HepG2 (cell line): ENCODE measurements around the gene GRK4. TPM values are rescaled to one million over a fixed set of nuclear protein-coding genes. Genes with fewer than 3 reads are reported as not detected.

Source experiments
- ASH2L ChIP-seq: fragments of 300-600, 200-600 bp; sonication (generic); IDR thresholded peaks from 2 replicates; pipeline ENCODE4 v1.7.0; 2017; ENCODE audit warnings: low read depth, mild to moderate bottlenecking, moderate library complexity, mixed read lengths, low read length; ENCODE audit not compliant: insufficient read length
- CTCF ChIP-seq: sonication (generic); formaldehyde crosslinking; IDR thresholded peaks from 2 replicates; pipeline ENCODE4 v1.5.0; 2020; ENCODE audit warnings: mild to moderate bottlenecking, missing genetic modification reagents, moderate library complexity
- FLYWCH1 ChIP-seq: sonication (generic); formaldehyde crosslinking; IDR thresholded peaks from 2 replicates; pipeline ENCODE4 v1.8.1; 2023; ENCODE audit warnings: mild to moderate bottlenecking, missing genetic modification reagents
- FOXK2 ChIP-seq: fragments of 450-650 bp; IDR thresholded peaks from 2 replicates; pipeline ENCODE4 v1.6.1; 2016
- GABPA ChIP-seq, 2 experiments: IDR thresholded peaks; 2 replicates each; pipeline ENCODE4 v1.6.1; 2011 to 2016; ENCODE audit warnings: low read depth in 2 of 2, low read length in 1 of 2, missing biosample characterization in 1 of 2, missing genetic modification characterization in 1 of 2
- HNRNPK ChIP-seq: fragments of 200-400 bp; formaldehyde crosslinking; IDR thresholded peaks from 2 replicates; pipeline ENCODE4 v1.6.1; 2018; ENCODE audit warnings: low read length, low read depth, moderate library complexity, mild to moderate bottlenecking; ENCODE audit not compliant: poor library complexity, severe bottlenecking
- KAT7 ChIP-seq: IDR thresholded peaks from 2 replicates; pipeline ENCODE4 v1.6.1; 2018; ENCODE audit warnings: borderline replicate concordance, missing compliant biosample characterization
- KLF13 ChIP-seq: sonication (generic); formaldehyde crosslinking; IDR thresholded peaks from 2 replicates; pipeline ENCODE4 v1.4.0; 2020; ENCODE audit warnings: mild to moderate bottlenecking, missing genetic modification reagents
- KMT2A ChIP-seq: sonication (generic); formaldehyde crosslinking; IDR thresholded peaks from 2 replicates; pipeline ENCODE4 v1.4.0; 2020; ENCODE audit warnings: missing genetic modification reagents
- MLLT10 ChIP-seq: sonication (generic); formaldehyde crosslinking; IDR thresholded peaks from 2 replicates; pipeline ENCODE4 v1.4.0; 2020; ENCODE audit warnings: missing genetic modification reagents
- NCOR1 ChIP-seq: fragments of 200-600 bp; sonication (generic); IDR thresholded peaks from 2 replicates; pipeline ENCODE4 v1.7.0; 2017; ENCODE audit warnings: antibody characterized with exemption, low read length, borderline replicate concordance
- POLR2A ChIP-seq, 2 experiments: IDR thresholded peaks; 2 replicates each; pipeline ENCODE4 v1.6.1; 2011; ENCODE audit warnings: low read depth in 2 of 2, low read length in 2 of 2, mild to moderate bottlenecking in 1 of 2, moderate library complexity in 1 of 2; ENCODE audit not compliant: insufficient read depth in 1 of 2
- RFXANK ChIP-seq: IDR thresholded peaks from 2 replicates; pipeline ENCODE4 v1.6.1; 2016
- SMYD3 ChIP-seq: sonication (generic); formaldehyde crosslinking; IDR thresholded peaks from 2 replicates; pipeline ENCODE4 v1.8.1; 2023; ENCODE audit warnings: mild to moderate bottlenecking, missing genetic modification reagents
- SOX13 ChIP-seq, 3 experiments: fragments of 450-650 bp in 1 of 3; sonication (generic) in 1 of 3; formaldehyde crosslinking in 1 of 3; IDR thresholded peaks in 2 of 3; conservative IDR thresholded peaks in 1 of 3; 2 replicates each; pipeline versions ENCODE4 v1.5.0 to v1.6.1; 2016 to 2020; ENCODE audit warnings: antibody characterized with exemption in 1 of 3, mild to moderate bottlenecking in 1 of 3, missing compliant biosample characterization in 1 of 3, missing genetic modification reagents in 1 of 3, moderate library complexity in 1 of 3
- SRSF9 ChIP-seq: fragments of 200-400 bp; formaldehyde crosslinking; IDR thresholded peaks from 2 replicates; pipeline ENCODE4 v1.6.1; 2018; ENCODE audit warnings: borderline replicate concordance, mild to moderate bottlenecking, low read depth, low read length; ENCODE audit not compliant: insufficient read depth, poor library complexity, severe bottlenecking
- TARDBP ChIP-seq: sonication (generic); formaldehyde crosslinking; IDR thresholded peaks from 2 replicates; pipeline ENCODE4 v1.8.0; 2022; ENCODE audit warnings: mild to moderate bottlenecking, missing genetic modification reagents
- ZBTB37 ChIP-seq: sonication (generic); formaldehyde crosslinking; IDR thresholded peaks from 2 replicates; pipeline ENCODE4 v1.4.0; 2020; ENCODE audit warnings: mild to moderate bottlenecking, missing genetic modification reagents
- ZFP36L1 ChIP-seq: sonication (generic); formaldehyde crosslinking; IDR thresholded peaks from 2 replicates; pipeline ENCODE4 v1.8.0; 2022; ENCODE audit warnings: mild to moderate bottlenecking, missing genetic modification reagents, moderate library complexity
- ZFP41 ChIP-seq: sonication (generic); formaldehyde crosslinking; IDR thresholded peaks from 2 replicates; pipeline ENCODE4 v1.4.0; 2020; ENCODE audit warnings: mild to moderate bottlenecking, missing genetic modification reagents, borderline replicate concordance
- ZKSCAN5 ChIP-seq: sonication (generic); formaldehyde crosslinking; IDR thresholded peaks from 2 replicates; pipeline ENCODE4 v1.5.1; 2020; ENCODE audit warnings: mild to moderate bottlenecking, missing genetic modification reagents
- ZNF746 ChIP-seq: sonication (generic); formaldehyde crosslinking; IDR thresholded peaks from 2 replicates; pipeline ENCODE4 v1.8.0; 2022; ENCODE audit warnings: mild to moderate bottlenecking, missing genetic modification reagents
- ZNF770 ChIP-seq: sonication (generic); formaldehyde crosslinking; IDR thresholded peaks from 2 replicates; pipeline ENCODE4 v1.5.0; 2020; ENCODE audit warnings: mild to moderate bottlenecking, missing genetic modification reagents
- ZZZ3 ChIP-seq: sonication (generic); formaldehyde crosslinking; IDR thresholded peaks from 2 replicates; pipeline ENCODE4 v1.4.0; 2020; ENCODE audit warnings: missing genetic modification reagents, mild to moderate bottlenecking, borderline replicate concordance
- polyA plus RNA-seq, 8 experiments: library from polyadenylated mRNA; depleted of rRNA in 3 of 8; stranded (reverse) in 7 of 8; unstranded in 1 of 8; fragments of >200 nt; fragmentation: Illumina TruSeq in 4 of 8; extraction: Trizol in 4 of 8; gene quantifications; 2 replicates each; pipeline versions ENCODE4 v1.2.1 to v1.2.3, GENCODE V29; 2011 to 2016; ENCODE audit warnings: low read depth in 4 of 8, missing spikeins in 1 of 8, mixed read lengths in 1 of 8; ENCODE audit not compliant: insufficient read depth in 1 of 8
- total RNA-seq, 5 experiments: library from RNA; depleted of rRNA; stranded (reverse); fragments of >200 nt; fragmentation: Illumina TruSeq; extraction: Trizol; gene quantifications; 2 replicates each; pipeline ENCODE4 v1.2.3, GENCODE V29; 2016; ENCODE audit warnings: low read depth in 1 of 5

GRK4 gene
- total and polyA plus RNA-seq, 2 of the 13 experiments (the other 11 are each of a cell fraction or from before 2014, with no cell fraction given): 1.8 to 2.0 TPM

- TF ChIP-seq NCOR1: peak; percentile 13; the same call in 1 of the 2 replicates
- peak; percentile 53; the same call in 1 of the 2 replicates for TF ChIP-seq ZNF770
- TF ChIP-seq TARDBP (CRISPR knock-in tag): peak; percentile 93
- peak; percentile 93 for TF ChIP-seq ZFP36L1 (CRISPR knock-in tag)
- no peak for TF ChIP-seq FLYWCH1 (CRISPR knock-in tag)
- TF ChIP-seq ZKSCAN5 (CRISPR knock-in tag): no peak
- peak; percentile 84; the same call in 1 of the 2 replicates for TF ChIP-seq ZFP41 (CRISPR knock-in tag)
- peak; percentile 60 for TF ChIP-seq CTCF
- TF ChIP-seq KLF13 (CRISPR knock-in tag): peak; percentile 93
- TF ChIP-seq ZZZ3 (CRISPR knock-in tag): peak; percentile 96
- TF ChIP-seq KMT2A (CRISPR knock-in tag): peak; percentile 97
- TF ChIP-seq RFXANK (CRISPR knock-in tag): no peak
- no peak for TF ChIP-seq MLLT10 (CRISPR knock-in tag)
- TF ChIP-seq KAT7 (CRISPR knock-in tag): peak; percentile 75; the same call in 1 of the 2 replicates
- TF ChIP-seq SOX13 (IDR thresholded peaks at IDR 0.05): no peak
- TF ChIP-seq SOX13 (CRISPR knock-in tag; conservative IDR thresholded peaks at IDR 0.05 in 1 of 2, IDR thresholded peaks at IDR 0.05 in 1 of 2): peak in 1 of 2 experiments; percentile 61; a peak in 2 of 4 replicates
- peak; percentile 81 for TF ChIP-seq ASH2L
- no peak for TF ChIP-seq SRSF9
- peak; percentile 79 for TF ChIP-seq HNRNPK
- TF ChIP-seq ZNF746 (CRISPR knock-in tag): 0 out of 2 replicates have a peak, but pooled peaks have one; percentile 45
- no peak for TF ChIP-seq GABPA (IDR thresholded peaks at IDR 0.05; ENCODE audit: low read depth, low read length)
- TF ChIP-seq GABPA (CRISPR knock-in tag; IDR thresholded peaks at IDR 0.05; ENCODE audit: low read depth): peak; percentile 84
- peak; percentile 82 for TF ChIP-seq SMYD3 (CRISPR knock-in tag)
- peak; percentile 99 for TF ChIP-seq FOXK2
- TF ChIP-seq POLR2A (IDR thresholded peaks at IDR 0.05; ENCODE audit: insufficient read depth in 1 of 2, low read depth in 2 of 2, low read length in 2 of 2): peak in 1 of 2 experiments; percentile 65; a peak in 2 of 4 replicates
- no peak for TF ChIP-seq ZBTB37 (CRISPR knock-in tag)
Observed at GRCh38 chr4:2963175-2963965, at the start of gene GRK4, which contains the start of gene NOP14 (continued).
